Aorta (tissue), 5 donors: ENCODE results near the gene TET3. TPM values are rescaled to one million over a fixed set of nuclear protein-coding genes. Genes with fewer than 3 reads are reported as not detected.
A peak's percentile ranks its signal among the peaks of the same experiment; 100 is the strongest.

Experiments used
- ATAC-seq: fragments of 200-7000 bp; cut with Tn5 transposase; one replicate; pipeline ENCODE4 v1.9.1; 2022; ENCODE audit warnings: moderate library complexity; ENCODE audit not compliant: low FRiP score
- DNase-seq, 2 donors: peaks; one replicate each; pipeline ENCODE4 v3.0.0-alpha.2; 2020
- H3K27ac ChIP-seq, 2 donors: one replicate each; pipeline ENCODE4 v1.5.1; 2013; ENCODE audit warnings: low read length in 2 of 2, mild to moderate bottlenecking in 2 of 2, moderate library complexity in 2 of 2, control low read depth in 1 of 2, inconsistent platforms in 1 of 2, low read depth in 1 of 2
- H3K27me3 ChIP-seq, 2 donors: one replicate each; pipeline ENCODE4 v1.6.1; 2013; ENCODE audit warnings: control low read depth in 1 of 2, low read length in 1 of 2, mild to moderate bottlenecking in 1 of 2, moderate library complexity in 1 of 2; ENCODE audit not compliant: insufficient read depth in 2 of 2, control insufficient read depth in 1 of 2
- H3K36me3 ChIP-seq, 2 donors: one replicate each; pipeline ENCODE4 v1.6.1; 2013; ENCODE audit warnings: control low read depth in 1 of 2, low read length in 1 of 2, mild to moderate bottlenecking in 1 of 2; ENCODE audit not compliant: insufficient read depth in 2 of 2, control insufficient read depth in 1 of 2
- H3K4me1 ChIP-seq, 2 donors: one replicate each; pipeline ENCODE4 v1.6.1; 2013; ENCODE audit warnings: low read length in 2 of 2, control low read depth in 1 of 2, mild to moderate bottlenecking in 1 of 2, moderate library complexity in 1 of 2; ENCODE audit not compliant: insufficient read depth in 2 of 2, control insufficient read depth in 1 of 2
- H3K4me3 ChIP-seq, 2 donors: one replicate each; pipeline ENCODE4 v1.5.1; 2013; ENCODE audit warnings: low read length in 2 of 2, control low read depth in 1 of 2, mild to moderate bottlenecking in 1 of 2
- H3K9me3 ChIP-seq: one replicate; pipeline ENCODE4 v1.6.1; 2013; ENCODE audit warnings: mild to moderate bottlenecking, low read length; ENCODE audit not compliant: control insufficient read depth
- WGBS, 2 donors: extraction: QIAGEN DNeasy Blood & Tissue Kit; methylation state at CpG; one replicate each; pipeline ENCODE4 v1.1.7; 2013; 5-methylcytosine and 5-hydroxymethylcytosine counted together
- intact Hi-C, 2 donors: fragments of 100-400 bp; cut with DNase I; formaldehyde crosslinking; loops; one replicate each; pipeline versions ENCODE4 v1.14.2 to v1.15.0; 2022
- polyA plus RNA-seq, 2 donors: library from polyadenylated mRNA; stranded (reverse); fragments of 200-250 nt; gene quantifications; one replicate each; pipeline ENCODE4 v1.2.3, GENCODE V29; 2013
- total RNA-seq, 2 donors: library from RNA; stranded (reverse); fragmentation: NEBNext Ultra II Directional; extraction: Animal tissue kit (Norgen Biotek cat#: 25700); gene quantifications; one replicate each; pipeline ENCODE4 v1.2.1, GENCODE V29; 2021
- donor health status: healthy with polysubstance abuse.
- donor health status: Bipolar disorder and iron deficiency.
- donor health status: DM: no; HTN: no; CAD: no.
- donor health status: DM: no; HTN: no; CAD: no.
- donor health status: DM: yes; HTN: yes; CAD: no.

The TET3 gene
- total and polyA plus RNA-seq, 4 donors: 1.0 to 12.1 (median 5.7) TPM

DNA sequence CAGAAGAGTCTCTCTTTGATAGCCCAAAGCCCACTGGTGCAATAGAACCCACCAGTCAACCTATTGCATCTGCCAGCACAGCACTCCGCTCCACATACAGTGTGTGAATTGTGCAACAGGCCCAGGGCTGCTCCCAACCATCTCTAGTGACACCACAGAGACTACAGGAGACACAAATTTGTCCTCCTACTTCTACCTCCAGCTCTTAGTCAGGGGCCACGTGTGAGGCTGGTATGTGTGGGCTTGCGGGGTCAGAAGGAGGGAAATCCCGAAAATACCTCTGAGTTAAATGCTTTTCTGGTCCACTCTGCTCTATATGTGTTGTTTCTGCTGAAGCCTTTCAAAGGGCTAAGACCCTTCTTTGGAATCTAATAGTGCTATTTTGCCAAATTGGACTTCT lies 40.0 kb upstream of the TET3 start:
- 91 to 92% methylated on average over 4 of the region's 4 CpGs for WGBS, 2 donors
- intact Hi-C loops: no loop called here
- H3K36me3 ChIP-seq: peaks cover 2 to 6% of the 10 kb centered on the region in 2 donors

DNA sequence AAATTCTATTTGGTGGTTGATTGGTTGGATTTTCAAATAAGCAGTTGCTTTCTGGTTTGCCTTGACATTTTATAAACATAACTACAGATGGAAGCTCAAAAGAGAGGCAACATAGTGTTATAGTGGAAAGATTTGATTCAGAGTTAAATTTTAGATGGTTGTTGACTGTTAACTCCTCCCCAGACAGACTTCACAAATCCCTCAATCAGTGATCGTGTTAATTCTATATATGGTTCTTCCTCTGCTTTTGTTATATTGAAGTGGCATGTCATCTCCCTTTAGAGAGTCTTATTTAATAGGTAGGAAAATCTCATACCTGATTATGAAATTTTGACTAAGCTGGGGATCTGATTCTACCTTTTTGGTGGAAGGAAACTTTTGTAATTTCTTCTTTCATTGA lies 38.5 kb upstream of the TET3 start:
- Histone ChIP-seq H3K4me3 (no peak overlapping the region), H3K4me1 (no peaks in the 10 kb centered on the region), H3K36me3 (peaks cover 6 to 10% of the 10 kb centered on the region in 2 donors), H3K27me3 (no peaks in the 10 kb centered on the region), H3K27ac (no peak overlapping the region), H3K9me3 (no peaks in the 10 kb centered on the region)
- no peak for ATAC-seq
- intact Hi-C loops: no loop called here
- WGBS, 2 donors: 67 to 75% methylated on average over 1 of the region's 1 CpG
- no peak for DNase-seq

More for the DNA sequence above, 40.0 kb upstream of the TET3 start:
- ATAC-seq (no peak), DNase-seq (no peak)
- Histone ChIP-seq H3K9me3 (no peaks in the 10 kb centered on the region), H3K27me3 (no peaks in the 10 kb centered on the region), H3K27ac (no peak overlapping the region), H3K4me1 (no peaks in the 10 kb centered on the region), H3K4me3 (no peak overlapping the region)

DNA sequence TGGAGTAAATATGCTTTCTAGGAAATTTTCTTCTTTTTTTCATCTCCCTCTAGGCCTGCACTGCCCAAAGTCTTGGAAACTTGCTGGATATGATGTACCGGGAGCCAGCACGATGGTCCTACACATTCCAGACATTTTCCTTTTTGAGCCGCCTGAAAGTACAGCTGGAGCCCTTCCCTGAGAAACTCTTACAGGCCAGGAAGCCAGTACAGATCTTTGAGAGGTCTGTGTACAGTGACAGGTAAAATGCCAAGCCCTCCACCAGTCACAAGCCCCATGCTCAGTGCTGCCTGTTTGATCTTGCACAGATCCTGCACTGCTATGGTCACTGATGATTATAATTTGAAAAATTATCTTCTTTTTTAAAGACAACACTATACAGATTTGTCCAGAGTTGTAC lies 38.0 kb upstream of the TET3 start:
- ATAC-seq (no peak), DNase-seq (no peak)
- intact Hi-C loops: no loop called here
- Histone ChIP-seq H3K4me1 (no peaks in the 10 kb centered on the region), H3K4me3 (no peak overlapping the region), H3K27ac (no peak overlapping the region), H3K27me3 (no peaks in the 10 kb centered on the region), H3K9me3 (no peaks in the 10 kb centered on the region), H3K36me3 (peaks cover 8 to 12% of the 10 kb centered on the region in 2 donors)
- WGBS, 2 donors: 33 to 40% methylated on average over 3 of the region's 3 CpGs

DNA sequence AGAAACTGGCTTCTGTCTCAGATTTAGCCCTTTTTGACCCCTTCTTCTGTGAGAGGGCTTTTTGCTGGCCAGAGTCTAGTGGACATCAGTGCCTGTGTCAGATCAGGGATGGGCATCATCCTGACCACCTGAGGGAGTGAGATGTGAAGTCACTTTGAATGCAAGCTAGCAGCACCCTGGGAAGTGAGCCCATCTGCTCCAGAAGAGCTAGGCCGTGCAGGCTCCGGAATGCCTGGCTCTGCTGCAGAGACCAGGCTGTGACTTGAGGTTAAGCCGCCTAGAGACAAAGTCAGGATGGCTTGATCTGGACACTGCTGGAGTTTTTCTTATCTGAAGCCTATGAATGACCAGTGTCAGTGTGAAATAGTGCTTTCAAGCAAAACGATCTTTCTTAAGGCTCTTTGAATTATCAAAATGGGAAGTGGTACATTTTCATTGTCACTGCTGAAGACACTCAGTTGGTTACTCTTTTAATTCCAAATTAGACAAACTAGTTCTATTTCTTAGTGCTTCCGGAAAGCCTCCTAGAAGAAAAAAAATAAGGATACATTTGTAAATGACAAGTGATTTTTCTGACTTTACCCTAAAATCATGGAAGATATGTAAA lies 37.2 kb upstream of the TET3 start:
- H3K27me3 ChIP-seq: no peaks in the 10 kb centered on the region
- peaks cover 8 to 13% of the 10 kb centered on the region in 2 donors for H3K36me3 ChIP-seq
- WGBS, 2 donors: 78 to 83% methylated on average over 5 of the region's 5 CpGs
- H3K4me3 ChIP-seq: no peak overlapping the region
- H3K27ac ChIP-seq: no peak overlapping the region
- H3K9me3 ChIP-seq: no peaks in the 10 kb centered on the region
- intact Hi-C loops: no loop called here
- ATAC-seq (no peak), DNase-seq (no peak)
- no peaks in the 10 kb centered on the region for H3K4me1 ChIP-seq

DNA sequence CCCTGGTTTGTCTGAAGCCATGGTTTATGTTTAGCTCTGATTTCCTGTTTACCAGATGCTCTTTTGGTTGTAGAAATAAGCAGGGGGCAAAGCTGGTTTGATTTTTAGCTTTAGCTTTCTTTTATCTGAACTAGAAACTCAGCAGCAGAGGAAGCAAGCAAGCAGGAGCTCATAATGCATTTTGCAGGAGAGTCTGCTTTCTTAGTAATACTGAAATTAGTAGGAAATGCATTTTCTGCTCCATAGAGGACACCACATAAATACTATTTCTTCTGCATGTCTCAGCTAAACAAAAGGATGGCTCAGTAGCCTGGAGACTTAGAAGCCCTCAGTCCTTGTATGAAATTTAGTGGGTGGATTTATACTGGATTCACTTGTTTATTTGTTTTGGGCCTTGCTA lies 34.9 kb upstream of the TET3 start:
- ATAC-seq (no peak), DNase-seq (no peak)
- H3K4me3 ChIP-seq: no peak overlapping the region
- intact Hi-C loops: no loop called here
- no peaks in the 10 kb centered on the region for H3K4me1 ChIP-seq
- H3K9me3 ChIP-seq: no peaks in the 10 kb centered on the region
- H3K27me3 ChIP-seq: no peaks in the 10 kb centered on the region
- no peak overlapping the region for H3K27ac ChIP-seq
- H3K36me3 ChIP-seq: peaks cover 11 to 16% of the 10 kb centered on the region in 2 donors

DNA sequence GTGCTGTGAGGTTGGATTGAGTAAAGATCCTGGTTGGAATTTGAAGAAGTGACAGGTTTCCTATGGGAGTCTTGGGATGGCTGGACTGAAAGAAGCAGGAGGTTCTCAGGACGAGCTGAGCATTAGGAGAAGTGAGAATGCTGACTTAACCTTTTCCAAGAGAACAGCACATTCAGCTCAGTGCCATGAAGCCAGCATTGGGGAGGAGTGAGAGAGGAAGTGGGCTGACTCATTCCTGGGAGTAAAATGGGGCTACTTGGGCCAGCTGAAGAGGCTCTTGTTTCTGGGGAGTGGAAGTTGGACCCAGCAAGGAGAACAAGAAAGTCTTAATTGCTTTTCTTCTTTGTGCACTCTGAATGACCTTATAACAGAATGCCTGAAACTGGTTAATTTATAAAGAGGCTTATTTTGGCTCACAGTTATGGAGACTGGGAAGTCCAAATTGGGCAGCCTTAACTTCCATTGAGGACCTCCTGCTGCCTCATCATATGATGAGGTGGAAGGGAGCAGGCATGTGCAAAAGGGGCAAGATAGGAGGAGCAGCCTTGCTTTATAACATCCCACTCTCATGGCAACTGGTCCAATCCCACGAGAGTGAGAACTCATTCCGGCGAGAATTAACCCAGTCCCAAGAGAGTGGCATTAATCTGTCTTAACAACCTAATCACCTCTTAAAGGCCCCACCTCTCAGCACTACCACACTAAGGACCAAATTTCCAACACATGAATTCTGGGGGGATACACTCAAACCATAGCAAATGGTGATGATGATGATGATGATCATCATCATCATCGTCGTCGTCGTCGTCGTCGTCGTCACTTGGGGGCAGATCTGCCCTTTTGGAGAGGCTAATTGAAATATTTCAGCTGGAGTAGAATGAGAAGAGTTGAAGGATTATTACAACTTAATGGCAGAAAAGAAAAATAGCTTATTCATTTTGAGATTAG lies 31.9 kb upstream of the TET3 start:
- H3K27ac ChIP-seq: no peak overlapping the region
- peaks cover 16% of the 10 kb centered on the region in 2 donors for H3K36me3 ChIP-seq
- H3K4me3 ChIP-seq: no peak overlapping the region
- no peaks in the 10 kb centered on the region for H3K4me1 ChIP-seq
- no peak for ATAC-seq
- H3K27me3 ChIP-seq: no peaks in the 10 kb centered on the region
- WGBS, 2 donors: 78 to 83% methylated on average over 12 of the region's 12 CpGs
- no peaks in the 10 kb centered on the region for H3K9me3 ChIP-seq
- intact Hi-C loops: no loop called here
- peak in 1 of 2 donors; percentile 70 for DNase-seq

DNA sequence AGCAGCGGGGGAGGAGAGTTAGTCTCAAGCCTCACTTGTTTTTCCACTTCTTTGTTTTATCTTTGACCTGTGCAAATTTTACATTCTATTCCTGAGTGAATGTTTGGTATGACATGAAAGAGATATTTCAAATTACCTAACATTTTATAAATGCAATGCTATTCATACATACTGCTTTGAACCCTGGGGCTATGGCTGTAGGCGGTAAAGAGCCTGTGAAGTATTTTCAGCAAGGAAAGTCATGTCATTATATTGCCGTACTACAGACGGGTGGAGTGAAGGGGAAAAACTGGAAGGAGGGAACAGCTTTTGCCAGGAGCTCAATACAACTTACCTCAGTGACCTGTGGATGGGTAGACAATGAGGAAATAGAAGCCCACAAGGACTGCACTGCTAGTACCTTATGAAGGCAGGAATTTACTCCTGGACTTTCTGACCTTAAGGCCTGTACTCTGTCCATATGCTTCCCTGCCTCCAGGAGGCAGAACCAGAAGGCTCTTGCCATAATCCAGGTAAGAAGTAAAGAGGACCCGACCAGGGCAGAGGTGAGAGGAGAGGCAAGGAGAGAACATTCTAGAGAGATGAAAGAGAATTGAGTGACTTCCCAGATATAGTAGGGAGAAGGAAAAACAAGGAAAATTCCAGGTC lies 28.4 kb upstream of the TET3 start:
- no peaks in the 10 kb centered on the region for H3K27me3 ChIP-seq
- H3K27ac ChIP-seq: no peak overlapping the region
- ATAC-seq (no peak), DNase-seq (no peak)
- peaks cover 9 to 12% of the 10 kb centered on the region in 2 donors for H3K36me3 ChIP-seq
- H3K4me1 ChIP-seq: no peaks in the 10 kb centered on the region
- no peaks in the 10 kb centered on the region for H3K9me3 ChIP-seq
- H3K4me3 ChIP-seq: no peak overlapping the region
- 93 to 94% methylated on average over 5 of the region's 5 CpGs for WGBS, 2 donors
- intact Hi-C loops: no loop called here

DNA sequence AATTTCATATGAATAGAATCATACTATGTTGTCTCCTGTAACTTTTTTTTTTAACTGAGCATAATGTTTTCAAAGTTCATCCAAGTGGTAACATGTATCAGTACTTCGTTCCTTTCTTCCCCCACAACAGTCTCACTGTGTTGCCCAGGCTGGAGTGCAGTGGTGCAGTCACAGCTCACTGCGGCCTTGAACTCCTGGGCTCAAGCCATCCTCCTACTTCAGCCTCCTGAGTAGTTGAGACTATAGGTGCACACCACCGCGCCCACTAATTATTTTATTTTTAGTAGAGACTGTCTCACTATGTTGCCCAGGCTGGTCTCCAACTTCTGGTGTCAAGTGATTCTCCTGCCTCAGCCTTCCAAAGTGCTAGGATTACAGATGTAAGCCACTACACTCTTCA lies 23.4 kb upstream of the TET3 start:
- intact Hi-C loops: no loop called here
- WGBS, 2 donors: 96 to 97% methylated on average over 4 of the region's 4 CpGs
- Histone ChIP-seq H3K27ac (no peak overlapping the region), H3K27me3 (no peaks in the 10 kb centered on the region), H3K9me3 (no peaks in the 10 kb centered on the region), H3K4me1 (no peaks in the 10 kb centered on the region), H3K4me3 (no peak overlapping the region), H3K36me3 (peaks cover 3% of the 10 kb centered on the region in 2 donors)
- no peak for ATAC-seq
- DNase-seq: no peak
